ENCODE results near the gene ELAVL3. TPM values are rescaled to one million over a fixed set of nuclear protein-coding genes. Genes with fewer than 3 reads are reported as not detected.

ELAVL3 gene
- polyA plus RNA-seq, 1 of the 3 experiments (the other 2 are of a cell fraction) = 0.48 TPM

GRCh38 chr19:11420429-11421370, 60.1 kb downstream of the ELAVL3 start:
- TF ChIP-seq RCOR1 (IDR thresholded peaks at IDR 0.05; ENCODE audit: low read length) = no peak
- TF ChIP-seq GATA2 (CRISPR knock-in tag; IDR thresholded peaks at IDR 0.05) = no peak
- TF ChIP-seq RFX5 (IDR thresholded peaks at IDR 0.05; ENCODE audit: low read length) = no peak
- TF ChIP-seq GABPA (IDR thresholded peaks at IDR 0.05; ENCODE audit: low read depth) = no peak
- TF ChIP-seq YY1 (IDR thresholded peaks at IDR 0.05; ENCODE audit: low read depth) = no peak
- TF ChIP-seq NRF1 (IDR thresholded peaks at IDR 0.05; ENCODE audit: low read depth, low read length) = no peak
- TF ChIP-seq TCF12 (IDR thresholded peaks at IDR 0.05) = no peak
- TF ChIP-seq NFIC (IDR thresholded peaks at IDR 0.05; ENCODE audit: borderline replicate concordance) = no peak
- no peak for TF ChIP-seq FOXJ3 (CRISPR knock-in tag; IDR thresholded peaks at IDR 0.05)
- no peak for TF ChIP-seq MEF2A (IDR thresholded peaks at IDR 0.05; ENCODE audit: borderline replicate concordance, low read depth)
- TF ChIP-seq RAD21 (IDR thresholded peaks at IDR 0.05; ENCODE audit: low read length) = no peak
- TF ChIP-seq PBX3 (IDR thresholded peaks at IDR 0.05) = no peak
- no peak for TF ChIP-seq JUND (IDR thresholded peaks at IDR 0.05)
- no peak for TF ChIP-seq USF2 (IDR thresholded peaks at IDR 0.05; ENCODE audit: borderline replicate concordance, low read depth, low read length)
- TF ChIP-seq IRF3 (IDR thresholded peaks at IDR 0.05; ENCODE audit: low read depth, low read length) = no peak
- TF ChIP-seq RXRA (IDR thresholded peaks at IDR 0.05; ENCODE audit: borderline replicate concordance, low read depth) = no peak
- no peak for TF ChIP-seq MAX (IDR thresholded peaks at IDR 0.05; ENCODE audit: low read depth)
- no peak for TF ChIP-seq ELF1 (IDR thresholded peaks at IDR 0.05)
- TF ChIP-seq SIN3A (IDR thresholded peaks at IDR 0.05; ENCODE audit: borderline replicate concordance, low read depth, low read length) = no peak
- POLR2A ChIA-PET = interaction anchor here (0.5 to 2.9 kb wide), 5 partner anchors 11 to 60 kb away, joined by 3 to 30 read pairs (median 7); partner anchors contain the start of genes ELAVL3, EPOR, ODAD3 and PRKCSH
- H3K9me3 ChIP-seq = no peaks in the 10 kb centered on the region
- CTCF ChIA-PET = interaction anchor here (1.1 to 9.9 kb wide), 6 partner anchors 14 to 62 kb away, joined by 3 to 85 read pairs (median 12); partner anchors contain the start of genes EPOR, ODAD3 and PRKCSH
- H3K27me3 ChIP-seq (ENCODE audit: insufficient read depth) = no peaks in the 10 kb centered on the region
- H4K20me1 ChIP-seq (ENCODE audit: insufficient read depth) = no peaks in the 10 kb centered on the region
- no peak overlapping the region for H3K9ac ChIP-seq
- no peaks in the 10 kb centered on the region for H3K36me3 ChIP-seq (replicated peaks in 1 of 2; ENCODE audit: control insufficient read depth in 1 of 2, insufficient read depth in 2 of 2, low read length in 1 of 2)
- no peak overlapping the region for H3K4me3 ChIP-seq (ENCODE audit: low read depth in 2 of 2, low read length in 1 of 2)
- no peaks in the 10 kb centered on the region for H3K79me2 ChIP-seq (ENCODE audit: insufficient read depth)
- no peaks in the 10 kb centered on the region for H3K9me2 ChIP-seq
- WGBS (ENCODE audit: low lambda C conversion rate) = 89% methylated on average over 29 of the region's 46 CpGs
- DNase-seq = no peak
- peaks cover 6% of the 10 kb centered on the region for H3F3A ChIP-seq (replicated peaks; ENCODE audit: insufficient read depth)
- H3K4me2 ChIP-seq = no peak overlapping the region
- H2AFZ ChIP-seq (ENCODE audit: low read depth) = no peak overlapping the region
- no peak overlapping the region for H3K27ac ChIP-seq (ENCODE audit: low read depth in 2 of 2, low read length in 1 of 2)
- no peaks in the 10 kb centered on the region; a peak in 1 of 4 replicates for H3K4me1 ChIP-seq (ENCODE audit: control insufficient read depth in 1 of 2, insufficient read depth in 2 of 2, low read depth in 1 of 2, low read length in 1 of 2)

All from SK-N-SH (cell line).